Mucosa of stomach (tissue), 1 donor: ENCODE data around the gene VEGFA.

Experiments
- H3K27me3 ChIP-seq: one replicate; pipeline ENCODE4 v1.7.0; 2013; ENCODE audit warnings: mild to moderate bottlenecking, low read length; ENCODE audit not compliant: control insufficient read depth, insufficient read depth
- H3K36me3 ChIP-seq: one replicate; pipeline ENCODE4 v1.7.0; 2013; ENCODE audit warnings: low read length; ENCODE audit not compliant: control insufficient read depth, insufficient read depth
- H3K4me1 ChIP-seq: one replicate; pipeline ENCODE4 v1.7.0; 2013; ENCODE audit warnings: mild to moderate bottlenecking, low read length; ENCODE audit not compliant: control insufficient read depth, insufficient read depth
- H3K4me3 ChIP-seq: one replicate; pipeline ENCODE4 v1.7.0; 2013; ENCODE audit warnings: low read length
- H3K9ac ChIP-seq: one replicate; pipeline ENCODE4 v1.7.0; 2013; ENCODE audit warnings: mild to moderate bottlenecking, low read length, moderate library complexity
- H3K9me3 ChIP-seq: one replicate; pipeline ENCODE4 v1.7.0; 2013; ENCODE audit warnings: mild to moderate bottlenecking, low read length, moderate library complexity; ENCODE audit not compliant: control insufficient read depth
- donor health status: Pancreatic carcinoma.

The VEGFA gene

GRCh38 chr6:43799551-43800297, 29.7 kb downstream of the VEGFA start:
- peak overlapping the region; percentile 4 for H3K9ac ChIP-seq

GRCh38 chr6:43800298-43800623, 30.2 kb downstream of the VEGFA start:
- Histone ChIP-seq H3K4me3 (no peak overlapping the region), H3K27me3 (no peaks in the 10 kb centered on the region), H3K36me3 (no peaks in the 10 kb centered on the region), H3K9ac (no peak overlapping the region), H3K4me1 (peaks cover 82% of the 10 kb centered on the region), H3K9me3 (no peaks in the 10 kb centered on the region)

More at GRCh38 chr6:43799551-43800297, 29.7 kb downstream of the VEGFA start:
- Histone ChIP-seq H3K9me3 (no peaks in the 10 kb centered on the region), H3K36me3 (no peaks in the 10 kb centered on the region), H3K4me1 (peaks cover 76% of the 10 kb centered on the region), H3K4me3 (no peak overlapping the region), H3K27me3 (no peaks in the 10 kb centered on the region)

GRCh38 chr6:43800746-43801494, 30.9 kb downstream of the VEGFA start:
- Histone ChIP-seq H3K4me1 (peaks cover 88% of the 10 kb centered on the region), H3K27me3 (no peaks in the 10 kb centered on the region), H3K4me3 (no peak overlapping the region), H3K36me3 (no peaks in the 10 kb centered on the region), H3K9ac (no peak overlapping the region), H3K9me3 (no peaks in the 10 kb centered on the region)

- H3K9me3 ChIP-seq = no peaks in the 10 kb centered on the region
- no peaks in the 10 kb centered on the region for H3K36me3 ChIP-seq
- H3K27me3 ChIP-seq = no peaks in the 10 kb centered on the region
- no peak overlapping the region for H3K4me3 ChIP-seq
- no peak overlapping the region for H3K9ac ChIP-seq
- H3K4me1 ChIP-seq = peaks cover 96% of the 10 kb centered on the region
Measured at GRCh38 chr6:43801495-43802181, 31.6 kb downstream of the VEGFA start.

GRCh38 chr6:43803055-43803782, 33.2 kb downstream of the VEGFA start:
- peaks cover 98% of the 10 kb centered on the region for H3K4me1 ChIP-seq
- no peaks in the 10 kb centered on the region for H3K36me3 ChIP-seq
- H3K4me3 ChIP-seq = no peak overlapping the region
- H3K27me3 ChIP-seq = no peaks in the 10 kb centered on the region
- H3K9me3 ChIP-seq = no peaks in the 10 kb centered on the region
- no peak overlapping the region for H3K9ac ChIP-seq

- peaks cover 94% of the 10 kb centered on the region for H3K4me1 ChIP-seq
- no peak overlapping the region for H3K9ac ChIP-seq
- H3K9me3 ChIP-seq = no peaks in the 10 kb centered on the region
- H3K36me3 ChIP-seq = no peaks in the 10 kb centered on the region
- no peaks in the 10 kb centered on the region for H3K27me3 ChIP-seq
- H3K4me3 ChIP-seq = no peak overlapping the region
Measured at GRCh38 chr6:43803783-43804549, 34.0 kb downstream of the VEGFA start.

- H3K9me3 ChIP-seq = no peaks in the 10 kb centered on the region
- H3K4me3 ChIP-seq = no peak overlapping the region
- no peaks in the 10 kb centered on the region for H3K27me3 ChIP-seq
- peak overlapping the region; percentile 3 for H3K9ac ChIP-seq
- H3K4me1 ChIP-seq = peaks cover 94% of the 10 kb centered on the region
- H3K36me3 ChIP-seq = no peaks in the 10 kb centered on the region
Measured at GRCh38 chr6:43804550-43805223, 34.7 kb downstream of the VEGFA start.

GRCh38 chr6:43805699-43806042, 35.7 kb downstream of the VEGFA start:
- no peaks in the 10 kb centered on the region for H3K36me3 ChIP-seq
- H3K4me3 ChIP-seq = peak overlapping the region; percentile 29
- no peaks in the 10 kb centered on the region for H3K27me3 ChIP-seq
- H3K9me3 ChIP-seq = no peaks in the 10 kb centered on the region
- peaks cover 94% of the 10 kb centered on the region for H3K4me1 ChIP-seq
- H3K9ac ChIP-seq = peak overlapping the region; percentile 70

- Histone ChIP-seq H3K36me3 (no peaks in the 10 kb centered on the region), H3K27me3 (no peaks in the 10 kb centered on the region), H3K4me3 (peak overlapping the region; percentile 29), H3K9ac (peak overlapping the region; percentile 70), H3K9me3 (no peaks in the 10 kb centered on the region), H3K4me1 (peaks cover 91% of the 10 kb centered on the region)
Measured at GRCh38 chr6:43806043-43806757, 36.2 kb downstream of the VEGFA start.

GRCh38 chr6:43806758-43807227, 36.8 kb downstream of the VEGFA start:
- Histone ChIP-seq H3K27me3 (no peaks in the 10 kb centered on the region), H3K4me1 (peaks cover 92% of the 10 kb centered on the region), H3K9ac (peak overlapping the region; percentile 70), H3K9me3 (no peaks in the 10 kb centered on the region), H3K4me3 (peak overlapping the region; percentile 29), H3K36me3 (no peaks in the 10 kb centered on the region)
